GM21717 (cell line): ENCODE data around the gene TMEM51.
"Not testable (repeated sequence)": the region's sequence is repeated elsewhere in the genome, so short reads cannot be mapped to it uniquely, and the experiment has no call there.

Experiments
- ATAC-seq: cut with Tn5 transposase; IDR thresholded peaks from one replicate; pipeline ENCODE4 v1.9.1; 2021; ENCODE audit warnings: mild to moderate bottlenecking, moderate library complexity; ENCODE audit not compliant: unreplicated experiment

TMEM51 gene

DNA sequence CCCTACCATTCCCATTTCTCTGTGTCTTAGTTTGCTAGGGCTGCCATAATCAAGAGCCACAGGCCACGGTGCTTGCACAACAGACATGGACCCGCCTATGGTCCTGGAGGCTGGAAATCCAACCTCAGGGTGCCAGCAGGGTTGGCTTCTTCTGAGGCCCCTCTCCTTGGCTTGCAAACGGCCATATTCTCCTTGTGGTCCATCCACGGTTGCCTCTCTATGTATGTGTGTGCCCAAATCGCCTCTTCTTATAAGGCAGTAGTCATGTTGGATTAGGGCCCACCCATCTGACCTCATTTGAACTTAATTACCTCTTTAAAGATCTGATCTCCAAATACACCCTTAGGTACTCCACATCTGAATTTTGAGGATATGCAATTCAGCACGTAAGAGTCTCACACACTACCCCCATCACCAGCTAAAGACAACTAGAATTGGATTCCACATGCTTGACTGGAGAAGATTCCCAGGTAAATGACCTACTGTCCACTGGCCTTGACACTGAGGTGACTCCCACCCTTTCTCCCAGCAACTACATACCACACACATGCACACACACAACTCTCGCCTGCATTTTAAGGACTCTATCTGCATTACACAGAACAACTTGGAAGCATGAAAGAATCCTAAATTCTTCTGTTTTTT lies 28.3 kb upstream of the TMEM51 start:
- ATAC-seq: no peak

DNA sequence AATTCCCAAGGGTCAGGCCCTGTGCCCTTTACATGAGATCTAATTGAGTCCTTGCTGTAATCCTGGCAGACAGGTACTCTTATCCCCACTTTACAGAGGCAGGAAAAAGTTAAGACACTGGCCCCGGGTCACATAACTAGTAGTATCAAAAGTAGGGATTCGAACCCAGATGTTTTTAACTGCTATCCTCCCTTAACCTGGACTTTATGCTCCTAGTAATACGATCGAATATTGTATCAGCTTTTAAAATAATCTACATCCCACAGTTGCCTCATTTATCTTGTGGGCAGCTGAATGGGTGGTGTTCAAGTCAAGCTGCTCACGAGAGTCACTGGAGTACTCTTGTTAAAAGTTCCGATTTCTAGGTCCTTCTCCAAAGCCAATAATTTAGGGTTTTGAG lies 25.5 kb upstream of the TMEM51 start:
- no peak for ATAC-seq

DNA sequence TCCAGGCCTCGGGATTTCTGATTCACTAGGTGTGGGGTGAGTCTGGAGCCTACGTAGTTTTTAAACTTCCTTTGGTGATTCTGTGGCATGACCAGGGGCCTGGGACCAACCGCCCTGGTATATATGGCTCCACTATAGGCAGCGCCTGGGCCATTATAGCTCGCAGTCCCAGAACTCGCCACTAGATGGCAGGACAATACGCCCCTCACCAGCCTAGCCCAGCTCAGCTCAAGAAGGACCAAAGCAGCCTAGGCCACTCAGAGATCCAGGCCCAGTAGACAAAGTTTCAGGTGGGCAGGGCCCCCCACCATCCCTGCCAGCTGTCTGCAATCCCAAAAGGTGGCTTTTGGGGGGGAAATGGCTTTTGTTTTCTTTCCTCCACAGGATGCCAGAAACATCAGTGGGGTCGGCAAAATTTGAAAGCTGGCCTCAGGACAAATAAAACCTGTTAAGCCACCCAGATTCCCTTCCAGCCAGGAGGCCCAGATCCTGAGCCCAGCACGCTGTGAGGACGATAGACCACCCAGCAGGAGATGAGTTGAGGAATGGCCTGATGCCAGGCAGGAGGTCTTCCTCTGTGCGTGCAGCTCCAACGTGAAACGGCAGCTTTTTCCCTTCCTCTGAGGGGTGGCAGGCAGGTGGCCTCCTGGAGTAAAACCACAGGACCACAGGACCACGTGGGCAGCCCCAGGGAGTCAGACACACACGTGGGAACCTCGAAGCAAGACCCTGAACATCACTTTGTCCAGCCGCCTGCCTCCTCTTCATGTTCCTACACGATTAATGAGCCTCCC lies 24.8 kb upstream of the TMEM51 start:
- no peak for ATAC-seq

DNA sequence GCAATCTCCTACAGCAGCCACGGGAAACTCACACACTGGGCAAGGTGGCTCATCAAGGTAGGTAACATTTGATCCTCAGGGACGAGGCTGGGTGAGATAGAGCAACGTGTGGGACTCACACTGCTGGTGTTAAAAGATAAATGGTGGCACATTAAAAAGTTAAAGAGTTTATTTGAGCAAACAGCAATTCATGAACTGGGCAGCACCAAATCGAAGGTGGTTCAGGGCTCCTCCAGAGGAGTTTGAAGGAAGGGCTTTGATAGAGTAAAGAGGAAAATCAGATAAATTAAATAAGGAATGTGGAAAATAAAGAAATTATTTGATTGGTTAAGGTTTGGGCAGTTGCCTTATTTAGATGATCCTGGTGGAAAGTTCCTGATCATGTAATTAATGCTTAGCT lies 23.6 kb upstream of the TMEM51 start:
- no peak for ATAC-seq

DNA sequence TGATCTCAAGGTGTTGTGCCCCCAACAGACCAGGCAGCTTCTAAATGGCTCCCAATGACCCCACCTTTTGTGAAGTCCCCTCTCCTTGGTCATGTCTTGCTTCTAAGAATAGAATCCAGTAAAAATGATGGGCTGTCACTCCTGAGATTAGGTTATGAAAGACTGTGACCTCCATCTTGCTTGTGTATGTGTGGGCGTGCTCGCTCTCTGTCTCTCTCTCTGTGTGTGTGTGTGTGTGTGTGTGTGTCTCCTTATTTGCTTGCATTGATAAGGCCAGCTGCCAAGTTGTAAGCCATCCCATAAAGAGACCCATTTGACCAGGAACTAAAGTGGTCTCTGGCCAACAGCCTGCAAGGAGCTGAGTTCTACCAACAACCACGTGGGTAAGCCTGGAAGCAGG lies 22.9 kb upstream of the TMEM51 start:
- ATAC-seq: no peak

DNA sequence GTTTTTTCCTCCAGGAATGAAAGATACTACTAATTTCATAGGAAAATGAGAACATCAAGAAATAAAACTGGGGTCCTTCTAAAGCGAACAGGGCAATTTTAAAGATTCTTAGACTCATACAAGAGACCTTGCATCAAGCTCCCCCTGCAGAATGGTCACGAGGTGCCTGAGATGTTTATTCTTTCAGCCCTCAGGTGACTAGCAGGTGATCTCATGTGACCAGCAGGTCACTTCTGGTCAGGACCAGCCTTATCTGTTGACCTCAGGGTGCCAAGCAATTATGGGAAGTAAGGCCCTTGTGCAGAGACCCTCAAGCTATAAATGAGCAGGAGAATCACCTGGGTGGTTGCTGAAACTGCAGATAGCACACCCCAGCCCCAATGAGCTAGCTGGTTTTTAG lies 20.6 kb upstream of the TMEM51 start:
- no peak for ATAC-seq

DNA sequence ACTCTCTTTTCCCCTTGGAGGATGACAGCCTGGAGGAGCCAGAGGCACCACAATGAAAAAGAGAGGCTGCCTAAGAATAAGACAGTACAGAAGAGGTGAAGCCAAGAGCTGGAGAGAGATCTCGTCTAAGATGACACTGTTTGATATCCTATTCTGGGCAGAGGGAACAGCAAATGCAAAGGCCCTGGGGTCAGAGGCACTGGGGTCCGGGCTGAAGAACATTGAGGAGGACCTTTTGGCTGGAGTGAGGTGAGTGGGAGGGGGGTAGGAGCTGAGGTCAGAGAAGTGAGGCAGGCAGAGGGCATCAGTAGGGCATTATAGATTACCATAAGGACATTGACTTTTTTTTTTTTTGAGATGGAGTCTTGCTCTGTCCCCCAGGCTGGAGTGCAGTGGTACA lies 19.3 kb upstream of the TMEM51 start:
- no peak for ATAC-seq

DNA sequence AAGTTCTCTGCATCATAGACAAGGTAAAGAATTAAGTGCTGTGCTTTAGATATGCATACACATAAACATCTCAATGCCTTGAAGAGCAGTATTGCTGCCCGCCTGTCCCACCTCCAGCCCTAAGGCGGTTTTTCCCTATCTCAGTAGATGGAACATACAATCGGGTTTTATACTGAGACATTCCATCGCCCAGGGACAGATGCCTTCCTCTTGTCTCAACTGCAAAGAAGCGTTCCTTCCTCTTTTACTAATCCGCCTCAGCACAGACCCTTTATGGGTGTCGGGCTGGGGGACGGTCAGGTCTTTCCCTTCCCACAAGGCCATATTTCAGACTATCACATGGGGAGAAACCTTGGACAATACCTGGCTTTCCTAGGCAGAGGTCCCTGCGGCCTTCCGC lies 17.9 kb upstream of the TMEM51 start:
- not testable (repeated sequence) for ATAC-seq

DNA sequence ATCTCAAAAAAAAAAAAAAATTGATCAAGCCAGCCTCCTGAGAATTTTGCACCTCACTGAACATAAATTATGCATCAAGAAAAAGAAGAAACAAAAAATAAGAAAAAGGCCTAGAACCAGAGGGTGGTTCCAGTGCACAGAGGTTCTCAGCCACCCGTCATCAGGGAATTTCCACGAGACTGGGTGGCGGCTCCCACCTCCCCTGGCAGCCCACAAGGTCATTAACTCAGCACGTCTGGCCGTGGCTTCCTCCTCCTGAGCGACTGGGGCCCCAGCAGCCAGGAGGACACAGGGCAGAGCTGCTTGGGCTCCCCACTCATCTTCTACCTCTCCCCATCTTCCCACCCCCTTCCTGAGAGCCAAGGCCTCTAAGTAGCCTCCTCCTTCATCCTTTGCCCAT lies 15.7 kb upstream of the TMEM51 start:
- ATAC-seq: no peak

DNA sequence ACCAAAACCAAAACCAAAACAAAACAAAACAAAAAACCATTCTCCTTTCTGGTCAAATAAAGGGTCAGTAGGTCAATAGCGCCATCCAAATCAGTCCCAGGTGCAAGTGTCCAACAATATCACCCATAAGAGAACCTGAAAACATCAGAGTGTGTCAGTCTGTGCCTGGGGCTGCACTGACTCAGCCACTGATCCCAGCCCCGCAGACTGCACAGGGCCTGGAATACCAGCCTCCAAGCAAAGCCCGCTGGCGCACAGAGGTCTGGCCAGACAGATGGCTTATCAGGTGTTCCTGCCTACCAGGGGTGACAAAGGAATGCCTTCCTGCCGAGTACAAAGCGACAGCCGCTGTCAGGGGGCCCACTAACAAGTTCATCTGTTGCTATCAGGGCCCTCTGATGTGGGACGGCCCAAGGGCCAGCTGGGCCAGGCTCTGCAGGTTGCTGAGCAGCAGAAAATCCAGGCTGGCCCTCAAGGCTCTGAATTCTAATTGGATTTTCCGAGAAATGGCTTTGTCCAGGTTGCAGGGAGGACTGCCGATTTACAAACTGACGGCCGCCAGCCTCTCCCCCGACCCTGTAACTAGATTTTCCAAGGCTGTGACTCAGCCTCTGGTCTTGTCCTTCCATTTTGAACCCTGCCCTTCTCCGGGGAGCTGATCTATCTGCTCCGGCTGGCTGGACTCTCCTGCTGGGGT lies 13.7 kb upstream of the TMEM51 start:
- no peak for ATAC-seq

DNA sequence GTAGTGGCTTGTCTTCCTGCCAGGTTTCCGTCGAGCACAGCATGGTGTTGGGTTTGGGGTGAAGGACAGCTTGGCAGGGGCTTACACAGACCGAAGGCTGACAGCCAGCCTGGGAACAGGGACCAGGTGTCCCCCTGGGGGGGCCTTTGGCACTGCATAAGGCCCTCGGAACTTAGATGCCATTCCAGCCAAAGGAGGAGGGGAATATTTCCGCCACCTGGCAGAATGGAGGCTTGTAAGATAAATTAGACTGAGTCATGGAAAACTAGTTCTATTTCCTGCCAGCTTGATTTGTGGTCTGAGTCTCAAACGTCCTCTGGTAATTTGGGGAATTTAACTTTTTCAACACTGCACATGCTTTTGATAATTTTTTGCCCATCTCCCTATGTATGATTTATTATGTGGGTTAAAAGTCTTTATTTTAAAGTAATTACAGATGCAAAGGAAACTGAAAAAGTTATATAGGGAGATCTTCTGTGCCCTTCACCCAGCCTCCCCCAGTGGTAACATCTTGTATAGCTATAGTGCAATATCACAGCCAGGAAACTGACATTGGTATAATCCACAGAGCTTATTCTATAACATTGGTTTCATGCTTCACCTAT lies 11.5 kb upstream of the TMEM51 start:
- ATAC-seq: no peak

DNA sequence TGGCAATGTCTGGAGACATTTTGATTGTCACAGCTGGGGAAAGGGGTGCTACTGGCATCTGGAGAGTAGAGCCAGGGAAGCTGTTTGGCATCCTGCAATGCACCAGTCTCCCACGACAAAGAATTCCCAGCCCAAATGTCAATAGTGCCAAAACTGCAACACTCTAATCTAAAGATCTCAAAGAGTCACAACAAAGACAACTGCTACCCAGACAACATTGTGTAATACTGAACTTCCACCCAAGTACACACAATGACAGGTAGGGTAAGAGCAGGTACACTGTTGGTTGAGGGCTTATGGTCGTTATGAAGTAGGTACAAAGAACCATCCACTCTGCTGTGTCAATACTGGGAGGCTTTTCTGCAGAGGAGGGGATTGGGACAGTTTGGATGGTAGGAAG lies 8.2 kb upstream of the TMEM51 start:
- ATAC-seq: no peak

DNA sequence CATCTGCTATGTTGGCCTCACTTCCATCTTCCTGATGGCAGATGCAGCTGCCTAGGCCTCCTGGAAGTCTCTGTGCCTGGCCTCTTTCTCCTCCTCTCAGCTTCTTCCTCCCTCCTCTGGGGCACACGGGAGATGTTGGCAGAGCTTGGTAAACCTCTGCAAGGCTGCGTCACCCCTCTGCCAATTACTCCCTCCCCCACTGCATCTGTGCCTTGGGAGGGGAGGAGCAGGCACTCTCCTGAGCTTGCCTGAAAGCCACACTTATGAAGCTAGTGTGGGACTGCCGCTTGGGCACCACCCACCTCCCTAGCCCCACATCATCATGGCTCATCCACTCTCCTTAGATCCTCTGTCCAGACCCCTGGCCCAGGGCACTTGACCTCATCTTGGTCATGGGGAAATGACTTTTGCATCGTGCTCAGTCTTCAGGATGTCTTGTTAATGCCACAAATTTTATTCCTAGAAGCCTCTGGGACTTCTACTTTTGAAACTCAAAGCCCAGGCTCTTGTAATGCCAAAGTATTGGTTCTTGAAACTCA lies 7.3 kb upstream of the TMEM51 start:
- ATAC-seq: no peak

DNA sequence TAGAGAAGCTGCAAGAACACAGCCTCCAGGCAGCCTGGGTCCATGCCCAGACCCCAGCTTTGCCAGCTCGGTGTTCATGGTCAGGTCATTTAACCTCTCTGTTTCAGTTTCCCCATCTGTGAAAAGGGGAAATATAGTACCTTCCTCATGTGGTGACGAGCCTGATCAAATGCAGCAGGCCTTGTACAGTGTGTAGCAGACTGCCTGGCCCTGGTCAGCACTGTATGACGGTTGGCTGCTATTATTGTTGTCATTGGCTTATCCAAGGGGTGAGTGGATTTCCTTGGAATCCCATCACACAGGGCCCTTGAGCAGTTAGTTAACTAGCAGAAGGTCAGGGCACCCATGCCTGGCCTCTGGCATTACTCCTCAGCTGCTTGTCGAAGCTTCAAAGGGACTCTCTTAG lies 6.6 kb upstream of the TMEM51 start:
- no peak for ATAC-seq

DNA sequence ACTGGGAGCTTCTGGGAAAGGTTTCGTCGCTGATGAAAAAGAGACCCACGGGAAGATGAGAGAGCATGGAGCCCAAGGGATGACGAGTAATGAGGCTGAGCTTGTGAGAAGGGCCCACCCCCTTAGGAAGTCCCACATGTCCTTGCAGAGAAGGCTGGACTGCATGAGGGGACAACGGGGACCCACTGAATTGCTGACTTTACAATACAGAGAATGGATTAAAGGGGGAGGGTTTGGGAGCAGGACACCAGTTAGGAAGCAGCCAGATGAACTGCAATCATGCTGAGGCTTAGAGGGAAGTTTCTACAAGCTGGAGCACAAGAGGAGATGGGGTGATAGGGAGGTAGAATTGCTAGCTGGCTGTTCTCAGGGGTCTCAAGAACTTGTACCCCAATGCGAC lies 5.5 kb upstream of the TMEM51 start:
- ATAC-seq: no peak

DNA sequence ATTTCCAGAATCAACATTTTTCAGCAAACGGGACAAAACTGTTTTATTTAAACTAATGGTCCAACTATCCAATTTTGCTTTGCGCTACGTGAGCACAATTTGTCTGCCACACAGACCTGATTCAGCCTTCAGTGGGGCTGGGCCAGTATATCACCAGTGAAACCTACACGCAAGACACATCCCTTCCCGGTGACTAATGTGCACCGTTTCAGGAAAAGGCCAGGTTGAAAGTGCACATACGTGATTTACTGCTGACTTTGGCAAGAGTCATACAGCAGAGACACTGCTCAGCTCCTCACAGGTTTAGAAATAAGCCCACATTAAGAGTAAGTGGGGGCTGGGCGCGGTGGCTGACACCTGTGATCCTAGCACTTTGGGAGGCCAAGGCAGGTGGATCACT lies 5.1 kb upstream of the TMEM51 start:
- no peak for ATAC-seq

DNA sequence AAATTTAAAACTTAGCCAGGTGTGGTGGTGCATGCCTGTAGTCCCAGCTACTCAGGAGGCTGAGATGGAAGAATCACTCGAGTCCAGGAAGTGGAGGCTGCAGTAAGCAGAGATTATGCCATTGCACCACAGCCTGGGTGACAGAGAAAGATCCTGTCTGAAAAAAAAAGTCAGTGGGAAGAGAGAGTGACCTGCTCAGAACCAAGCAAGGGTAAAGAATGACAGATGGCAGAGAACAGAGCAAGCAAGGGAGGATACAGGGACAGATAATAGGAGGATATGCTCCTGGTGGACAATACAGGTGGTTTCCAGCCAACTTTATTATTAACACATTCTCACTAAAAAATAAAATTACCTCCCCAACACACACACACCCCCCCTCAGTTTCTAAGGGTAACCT lies 4.6 kb upstream of the TMEM51 start:
- ATAC-seq: no peak

DNA sequence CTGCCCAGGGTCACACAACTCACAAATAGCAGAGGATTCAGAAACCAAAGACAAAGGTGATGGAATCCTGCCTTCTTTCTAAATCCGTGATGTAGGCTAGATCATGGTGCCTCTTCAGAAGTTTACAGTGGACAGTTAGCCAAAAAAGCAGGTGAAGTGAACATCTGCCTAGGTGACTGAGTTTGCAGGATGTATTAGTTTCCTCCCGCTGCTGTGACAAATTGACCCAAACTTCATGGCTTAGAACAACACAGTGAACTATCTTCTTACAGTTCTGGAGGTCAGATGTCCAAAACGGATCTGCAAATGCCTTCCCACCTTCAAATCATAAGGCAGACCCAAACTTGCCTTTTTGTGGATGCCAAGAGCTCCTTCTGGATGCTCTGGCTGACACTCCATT lies 3.2 kb upstream of the TMEM51 start:
- no peak for ATAC-seq

DNA sequence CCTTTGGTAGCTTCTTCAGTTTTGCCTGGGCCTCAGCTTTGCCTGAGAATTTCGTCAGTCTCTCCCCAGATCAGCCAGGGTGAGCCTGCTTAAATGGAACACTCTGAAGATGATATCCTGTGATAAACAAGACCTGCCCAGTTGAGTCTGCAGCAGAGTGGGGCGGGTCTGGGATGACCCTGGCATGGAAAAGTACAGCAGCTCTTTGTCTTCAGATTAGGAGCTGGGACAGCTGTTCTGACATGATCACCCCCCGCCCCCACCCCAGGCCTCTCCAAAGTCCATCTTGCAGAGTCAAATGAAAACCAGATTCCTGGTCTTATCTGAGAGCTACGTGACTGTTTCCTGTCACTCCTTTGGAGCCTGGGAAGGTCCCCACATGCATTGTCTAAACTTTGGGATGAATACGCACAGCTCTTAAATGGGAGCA lies 2.2 kb upstream of the TMEM51 start:
- ATAC-seq: no peak

DNA sequence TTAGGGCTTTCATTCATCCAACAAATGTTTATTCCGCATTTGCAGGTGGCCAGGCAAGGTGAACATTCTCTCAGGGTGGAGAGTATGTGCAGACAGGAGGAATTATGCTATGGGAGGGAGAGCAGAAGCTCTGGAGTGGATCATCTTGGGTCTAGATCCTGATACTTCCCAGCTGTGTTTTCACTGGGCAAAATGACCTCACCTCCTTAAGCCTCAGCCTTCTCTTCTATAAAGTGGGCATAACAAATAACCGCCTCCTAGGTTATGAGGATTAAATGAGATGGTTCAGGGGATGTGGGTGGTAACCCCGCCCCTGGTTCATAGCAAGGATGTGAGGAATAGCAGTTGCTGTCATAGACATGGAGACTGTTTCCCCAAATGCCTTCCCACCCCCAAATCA lies 1.7 kb upstream of the TMEM51 start:
- no peak for ATAC-seq
